ENCODE results near the gene PDIA4.
A peak's percentile ranks its signal among the peaks of the same experiment; 100 is the strongest.

PDIA4 gene

DNA sequence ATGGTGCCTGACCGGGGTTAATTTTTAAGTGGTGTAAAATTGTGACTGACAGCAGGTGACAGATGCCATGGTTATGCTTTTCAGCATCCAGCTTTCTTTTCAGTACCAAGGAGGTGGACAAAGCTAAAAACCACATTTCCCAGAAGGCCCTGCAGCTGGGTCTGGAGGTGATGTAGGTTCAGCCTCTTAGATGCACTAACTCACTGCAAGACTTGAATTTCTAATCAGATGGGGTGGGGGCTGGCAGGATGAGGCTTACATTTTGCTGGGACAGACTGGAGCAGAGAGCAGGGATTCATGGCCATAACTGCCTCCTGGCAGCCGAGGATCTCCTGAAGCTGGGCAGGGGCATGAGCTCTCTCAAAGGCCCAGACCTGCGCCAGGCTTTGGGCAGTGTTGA lies 52.4 kb downstream of the PDIA4 start:
- no peaks in the 10 kb centered on the region for H3K9me3 ChIP-seq
- TF ChIP-seq CTCF (IDR thresholded peaks at IDR 0.05): no peak
- no peaks in the 10 kb centered on the region for H3K36me3 ChIP-seq
- H3K4me3 ChIP-seq: no peak overlapping the region
- H3K4me1 ChIP-seq: no peaks in the 10 kb centered on the region
- H3K27ac ChIP-seq: no peak overlapping the region
- peaks cover 0 to 18% of the 10 kb centered on the region in 2 donors for H3K27me3 ChIP-seq
- no peak for DNase-seq
- intact Hi-C loops (cut with DNase I; ENCODE audit: low total_unique reads): no loop called here

- intact Hi-C loops (cut with DNase I; ENCODE audit: low total_unique reads): no loop called here
- Histone ChIP-seq H3K27me3 (peaks cover 0 to 18% of the 10 kb centered on the region in 2 donors), H3K4me3 (no peak overlapping the region), H3K27ac (no peak overlapping the region), H3K36me3 (no peaks in the 10 kb centered on the region), H3K4me1 (no peaks in the 10 kb centered on the region), H3K9me3 (no peaks in the 10 kb centered on the region)
- no peak for TF ChIP-seq CTCF (IDR thresholded peaks at IDR 0.05)
- no peak for DNase-seq
Observed at GRCh38 chr7:148973256-148973655, 55.0 kb downstream of the PDIA4 start.

- intact Hi-C loops (cut with DNase I; ENCODE audit: low total_unique reads): no loop called here
- Histone ChIP-seq H3K4me3 (no peak overlapping the region), H3K4me1 (peaks cover 0 to under 1% (median 0%) of the 10 kb centered on the region in 4 donors), H3K27ac (no peak overlapping the region), H3K36me3 (no peaks in the 10 kb centered on the region), H3K27me3 (peaks cover 0 to 16% of the 10 kb centered on the region in 2 donors), H3K9me3 (no peaks in the 10 kb centered on the region)
- no peak for DNase-seq
- no peak for TF ChIP-seq CTCF (IDR thresholded peaks at IDR 0.05)
Observed at GRCh38 chr7:148972375-148972774, 55.9 kb downstream of the PDIA4 start.

- Histone ChIP-seq H3K4me1 (peaks cover 0 to 21% (median 11%) of the 10 kb centered on the region in 4 donors), H3K27ac (no peak overlapping the region), H3K36me3 (no peaks in the 10 kb centered on the region), H3K9me3 (no peaks in the 10 kb centered on the region), H3K27me3 (no peaks in the 10 kb centered on the region), H3K4me3 (no peak overlapping the region)
- no peak for TF ChIP-seq CTCF (IDR thresholded peaks at IDR 0.05)
- no peak for DNase-seq
- intact Hi-C loops (cut with DNase I; ENCODE audit: low total_unique reads): loop anchor here (5.0 to 10.0 kb wide), 2 partner anchors 273 to 465 kb away; partner anchors contain the start of gene CUL1
Observed at GRCh38 chr7:148967602-148968001, 60.7 kb downstream of the PDIA4 start.

GRCh38 chr7:148967032-148967372 lies 61.3 kb downstream of the PDIA4 start:
- intact Hi-C loops (cut with DNase I; ENCODE audit: low total_unique reads): loop anchor here (5.0 to 10.0 kb wide), 2 partner anchors 272 to 465 kb away; partner anchors contain the start of gene CUL1
- Histone ChIP-seq H3K36me3 (no peaks in the 10 kb centered on the region), H3K4me1 (peaks cover 0 to 21% (median 11%) of the 10 kb centered on the region in 4 donors), H3K27me3 (no peaks in the 10 kb centered on the region), H3K4me3 (peak overlapping the region; percentile 44 to 52), H3K9me3 (no peaks in the 10 kb centered on the region), H3K27ac (peak overlapping the region; percentile 28 to 45)
- no peak for DNase-seq
- no peak for TF ChIP-seq CTCF (IDR thresholded peaks at IDR 0.05)
